GM12872 (cell line): ENCODE data around the gene UNKL.

ENCODE experiments used
- TF ChIP-seq, protein P1 (sequence below): IDR thresholded peaks from 3 replicates; pipeline ENCODE4 v1.5.1; 2011; ENCODE audit warnings: low read depth, mild to moderate bottlenecking, low read length, moderate library complexity; ENCODE audit not compliant: insufficient read depth

The UNKL gene

DNA sequence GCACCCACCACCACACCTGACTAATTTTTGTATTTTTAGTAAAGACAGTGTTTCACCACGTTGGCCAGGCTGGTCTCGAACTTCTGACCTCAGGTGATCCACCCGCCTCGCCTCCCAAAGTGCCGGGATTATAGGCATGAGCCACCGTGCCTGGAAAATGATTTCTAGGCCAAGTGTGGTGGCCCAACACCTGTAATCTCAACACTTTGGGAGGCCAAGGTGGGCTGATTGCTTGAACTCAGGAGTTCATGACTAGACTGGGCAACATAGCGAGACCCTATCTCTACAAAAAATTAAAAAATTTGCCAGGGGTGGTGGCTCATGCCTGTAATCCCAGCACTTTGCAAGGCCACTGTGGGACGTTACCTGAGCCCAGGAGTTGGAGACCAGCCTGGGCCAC lies 92.1 kb downstream of the UNKL start:
- TF ChIP-seq, protein P1, sequence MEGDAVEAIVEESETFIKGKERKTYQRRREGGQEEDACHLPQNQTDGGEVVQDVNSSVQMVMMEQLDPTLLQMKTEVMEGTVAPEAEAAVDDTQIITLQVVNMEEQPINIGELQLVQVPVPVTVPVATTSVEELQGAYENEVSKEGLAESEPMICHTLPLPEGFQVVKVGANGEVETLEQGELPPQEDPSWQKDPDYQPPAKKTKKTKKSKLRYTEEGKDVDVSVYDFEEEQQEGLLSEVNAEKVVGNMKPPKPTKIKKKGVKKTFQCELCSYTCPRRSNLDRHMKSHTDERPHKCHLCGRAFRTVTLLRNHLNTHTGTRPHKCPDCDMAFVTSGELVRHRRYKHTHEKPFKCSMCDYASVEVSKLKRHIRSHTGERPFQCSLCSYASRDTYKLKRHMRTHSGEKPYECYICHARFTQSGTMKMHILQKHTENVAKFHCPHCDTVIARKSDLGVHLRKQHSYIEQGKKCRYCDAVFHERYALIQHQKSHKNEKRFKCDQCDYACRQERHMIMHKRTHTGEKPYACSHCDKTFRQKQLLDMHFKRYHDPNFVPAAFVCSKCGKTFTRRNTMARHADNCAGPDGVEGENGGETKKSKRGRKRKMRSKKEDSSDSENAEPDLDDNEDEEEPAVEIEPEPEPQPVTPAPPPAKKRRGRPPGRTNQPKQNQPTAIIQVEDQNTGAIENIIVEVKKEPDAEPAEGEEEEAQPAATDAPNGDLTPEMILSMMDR = no peak

DNA sequence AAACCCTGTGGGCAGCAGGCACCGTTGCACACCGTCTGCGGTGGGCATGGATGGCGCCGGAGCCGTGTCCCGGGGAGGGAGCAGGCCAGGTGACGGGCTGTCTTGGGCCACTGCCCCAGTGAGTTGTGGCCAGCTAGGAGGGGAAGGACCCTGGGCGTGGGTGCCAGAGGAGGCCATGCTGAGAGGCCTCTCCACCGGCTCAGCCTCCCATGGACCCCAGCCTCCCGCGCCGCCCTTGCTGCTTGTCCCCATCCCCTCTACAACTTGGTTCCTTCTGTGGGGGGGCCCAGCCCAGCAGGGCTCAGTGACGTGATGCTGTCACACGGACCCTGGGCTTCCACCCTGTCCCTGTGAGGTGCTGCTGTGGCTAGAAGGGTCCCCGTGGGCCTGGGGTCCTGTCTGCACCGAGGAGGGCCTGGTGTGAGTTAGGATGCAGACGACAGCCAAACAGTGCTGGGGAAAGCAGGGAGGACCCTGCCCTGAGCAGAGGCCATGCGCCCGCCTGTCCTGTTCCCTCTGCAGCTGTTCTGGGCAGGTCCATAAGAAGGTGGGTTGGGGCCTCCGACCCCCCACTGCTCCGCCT lies 93.8 kb downstream of the UNKL start:
- TF ChIP-seq, protein P1 = no peak

DNA sequence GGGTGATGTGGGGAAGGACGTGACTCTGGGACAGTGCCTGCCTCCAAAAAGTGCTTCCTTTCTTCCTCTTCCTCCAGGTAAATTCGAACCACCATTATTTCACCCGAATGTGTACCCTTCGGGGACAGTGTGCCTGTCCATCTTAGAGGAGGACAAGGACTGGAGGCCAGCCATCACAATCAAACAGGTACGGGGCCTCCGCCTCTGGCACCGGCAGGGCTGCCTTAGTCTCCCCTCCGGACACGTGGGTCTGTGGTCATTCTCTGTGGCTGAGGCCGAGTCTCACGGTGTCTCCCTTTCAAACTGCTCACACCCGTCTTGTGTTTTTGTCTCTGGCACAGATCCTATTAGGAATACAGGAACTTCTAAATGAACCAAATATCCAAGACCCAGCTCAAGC lies 94.4 kb downstream of the UNKL start:
- TF ChIP-seq, protein P1 = no peak

DNA sequence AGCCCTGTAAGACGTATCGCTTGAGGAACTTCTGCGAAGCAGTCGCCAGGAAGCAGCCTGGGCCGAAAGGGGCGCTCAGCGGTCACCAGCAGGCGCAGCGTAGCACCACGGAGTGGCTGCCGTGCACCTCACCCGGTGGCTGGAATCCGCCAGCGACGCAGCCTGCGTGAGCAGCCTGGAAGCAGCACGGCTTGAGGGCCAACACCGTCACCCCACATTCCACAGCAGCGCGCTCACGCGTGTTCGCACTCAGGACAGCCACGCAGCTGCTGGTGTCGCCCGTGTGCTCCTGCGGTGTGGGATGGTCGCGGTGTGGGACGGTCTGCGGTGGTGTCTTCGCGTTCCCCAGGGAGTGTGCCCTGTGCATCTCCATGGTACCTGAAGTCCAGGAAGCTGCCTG lies 95.5 kb downstream of the UNKL start:
- TF ChIP-seq, protein P1 = no peak

DNA sequence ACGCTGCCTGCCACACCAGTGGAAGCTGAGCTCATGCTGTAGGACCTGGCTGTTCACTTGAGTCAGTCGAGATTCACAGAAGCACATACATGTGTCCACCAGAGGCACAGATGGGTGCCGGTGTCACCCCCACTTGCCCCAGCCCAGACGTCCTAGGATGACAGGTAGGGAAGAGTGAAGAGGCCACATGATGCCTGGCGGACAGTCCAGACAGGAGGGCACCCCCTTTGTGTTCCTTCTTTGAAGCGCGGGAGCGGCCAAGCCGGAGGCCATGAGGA lies 96.3 kb downstream of the UNKL start:
- TF ChIP-seq, protein P1 = no peak

DNA sequence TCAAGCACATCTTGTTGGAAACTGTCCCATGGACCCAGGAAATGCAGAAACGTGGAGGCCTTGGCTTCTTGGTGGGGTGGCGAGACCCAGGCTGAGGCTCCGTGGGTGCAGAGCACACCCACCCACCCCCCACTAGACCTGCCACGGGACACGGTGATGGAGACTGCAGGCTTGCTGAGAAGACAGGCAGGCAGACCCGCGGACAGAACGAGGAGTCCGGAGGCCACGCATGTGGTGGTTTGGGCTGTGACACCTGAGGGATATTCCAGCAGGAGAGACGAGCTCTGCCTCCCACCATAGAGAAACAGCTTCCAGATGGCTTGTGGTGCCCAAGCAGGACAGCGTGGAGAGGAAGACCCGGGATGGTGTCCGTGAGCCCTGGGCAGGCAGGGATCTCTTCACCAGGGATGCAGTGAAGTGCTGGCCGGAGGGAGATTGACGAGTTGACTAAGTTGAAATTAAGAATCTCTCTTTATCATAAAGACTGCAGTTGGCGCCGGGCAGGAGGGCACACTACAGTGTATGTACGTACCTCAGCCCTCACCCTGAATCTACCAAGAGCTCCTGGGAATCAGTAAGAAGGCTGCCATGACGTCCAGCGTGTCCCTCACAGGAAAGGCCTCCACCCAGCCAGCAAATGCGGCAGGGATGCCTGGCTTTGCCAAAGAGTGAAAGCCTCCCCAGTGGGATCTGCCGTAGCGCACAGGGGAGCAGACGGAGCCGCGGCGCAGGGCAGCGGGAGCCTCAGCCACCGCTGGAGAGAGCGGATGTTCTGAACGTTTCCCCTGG lies 96.8 kb downstream of the UNKL start:
- TF ChIP-seq, protein P1 = no peak

DNA sequence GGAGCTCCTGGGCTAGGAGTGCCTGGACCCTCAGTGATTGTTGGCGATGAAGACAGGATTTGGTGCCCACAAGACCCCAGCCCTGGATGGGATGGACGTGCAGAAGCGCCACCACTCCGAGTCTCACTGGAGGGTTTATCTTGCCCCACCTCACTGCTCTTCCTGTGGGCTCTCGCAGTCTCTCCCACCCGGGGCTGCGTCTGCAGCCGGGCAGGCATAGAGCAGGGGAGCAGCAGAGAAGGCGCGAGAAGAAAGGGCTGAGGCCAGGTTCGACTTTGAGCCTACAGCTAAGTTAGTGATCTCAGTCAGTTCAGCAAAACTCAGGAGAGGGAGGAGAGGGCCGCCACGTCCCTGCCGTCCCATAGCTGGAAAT lies 98.5 kb downstream of the UNKL start:
- TF ChIP-seq, protein P1 = no peak
